Liver (tissue), 9 donors: ENCODE data around the gene ING5. TPM values are rescaled to one million over a fixed set of nuclear protein-coding genes. Genes with fewer than 3 reads are reported as not detected.

Experiments
- DNase-seq: peaks from one replicate; pipeline ENCODE4 v3.0.0-alpha.2; 2017; ENCODE audit warnings: low spot score
- H3K27ac ChIP-seq, 2 donors: one replicate each; pipeline ENCODE4 v1.7.0; 2013; ENCODE audit warnings: inconsistent platforms in 2 of 2, low read length in 2 of 2, control low read depth in 1 of 2, low read depth in 1 of 2, mild to moderate bottlenecking in 1 of 2
- H3K27me3 ChIP-seq, 4 donors: one replicate each; pipeline versions ENCODE4 v1.6.1 to v1.7.0; 2013; ENCODE audit warnings: low read length in 3 of 4, inconsistent platforms in 1 of 4, mild to moderate bottlenecking in 1 of 4, moderate library complexity in 1 of 4; ENCODE audit not compliant: control insufficient read depth in 4 of 4, insufficient read depth in 4 of 4
- H3K36me3 ChIP-seq, 4 donors: one replicate each; pipeline versions ENCODE4 v1.6.1 to v1.7.0; 2013; ENCODE audit warnings: low read length in 3 of 4, mild to moderate bottlenecking in 3 of 4, low read depth in 1 of 4, moderate library complexity in 1 of 4; ENCODE audit not compliant: control insufficient read depth in 4 of 4, insufficient read depth in 3 of 4
- H3K4me1 ChIP-seq, 4 donors: one replicate each; pipeline versions ENCODE4 v1.6.1 to v1.7.0; 2013; ENCODE audit warnings: low read length in 3 of 4, mild to moderate bottlenecking in 3 of 4, moderate library complexity in 1 of 4; ENCODE audit not compliant: control insufficient read depth in 4 of 4, insufficient read depth in 4 of 4
- H3K4me3 ChIP-seq, 3 donors: one replicate each; pipeline versions ENCODE4 v1.6.1 to v1.7.0; 2013; ENCODE audit warnings: low read length in 3 of 3, control low read depth in 1 of 3, low read depth in 1 of 3, mild to moderate bottlenecking in 1 of 3
- H3K9ac ChIP-seq, 2 donors: one replicate each; pipeline ENCODE4 v1.7.0; 2013; ENCODE audit warnings: low read length in 2 of 2, mild to moderate bottlenecking in 2 of 2, moderate library complexity in 2 of 2, control low read depth in 1 of 2, low read depth in 1 of 2
- H3K9me3 ChIP-seq, 4 donors: one replicate each; pipeline versions ENCODE4 v1.6.1 to v1.7.0; 2013; ENCODE audit warnings: low read length in 3 of 4; ENCODE audit not compliant: control insufficient read depth in 4 of 4
- ATF3 ChIP-seq: IDR thresholded peaks from 2 replicates; pipeline ENCODE4 v1.6.1; 2016; ENCODE audit warnings: antibody characterized with exemption
- GABPA ChIP-seq, 2 donors: IDR thresholded peaks in 1 of 2; conservative IDR thresholded peaks in 1 of 2; 2 replicates each; pipeline ENCODE4 v1.6.1; 2016; ENCODE audit warnings: antibody characterized with exemption in 2 of 2, mild to moderate bottlenecking in 1 of 2, moderate library complexity in 1 of 2
- JUND ChIP-seq, 2 donors: IDR thresholded peaks; 2 replicates each; pipeline ENCODE4 v1.6.1; 2016; ENCODE audit warnings: antibody characterized with exemption in 2 of 2
- NR2F2 ChIP-seq: IDR thresholded peaks from 2 replicates; pipeline ENCODE4 v1.6.1; 2016; ENCODE audit warnings: antibody characterized with exemption
- REST ChIP-seq: IDR thresholded peaks from 2 replicates; pipeline ENCODE4 v1.6.1; 2016; ENCODE audit warnings: antibody characterized with exemption, mild to moderate bottlenecking
- RXRA ChIP-seq, 2 donors: IDR thresholded peaks; 2 replicates each; pipeline ENCODE4 v1.6.1; 2017 to 2018; ENCODE audit warnings: antibody characterized with exemption in 2 of 2, mild to moderate bottlenecking in 1 of 2
- SP1 ChIP-seq: IDR thresholded peaks from 2 replicates; pipeline ENCODE4 v1.6.1; 2018; ENCODE audit warnings: antibody characterized with exemption, mild to moderate bottlenecking
- YY1 ChIP-seq: IDR thresholded peaks from 2 replicates; pipeline ENCODE4 v1.6.1; 2016; ENCODE audit warnings: antibody characterized with exemption, mild to moderate bottlenecking
- ZBTB33 ChIP-seq: IDR thresholded peaks from 2 replicates; pipeline ENCODE4 v1.6.1; 2016; ENCODE audit warnings: antibody characterized with exemption
- WGBS: extraction: QIAGEN DNeasy Blood & Tissue Kit; methylation state at CpG from one replicate; pipeline ENCODE4 v1.1.7; 2013; 5-methylcytosine and 5-hydroxymethylcytosine counted together
- polyA plus RNA-seq, 2 donors: library from polyadenylated mRNA; stranded (reverse) in 1 of 2; unstranded in 1 of 2; fragments of 200-250 nt in 1 of 2; fragments of >200 nt in 1 of 2; fragmentation: Nextera tagmentation in 1 of 2; extraction: Ambion mirVana in 1 of 2; gene quantifications; one replicate each; pipeline versions ENCODE4 v1.2.1 to v1.2.3, GENCODE V29; 2013 to 2015
- total RNA-seq, 2 donors: library from RNA; depleted of rRNA; stranded (reverse); fragments of >200 nt; gene quantifications; one replicate each; pipeline ENCODE4 v1.2.3, GENCODE V29; 2014
- donor health status: healthy.
- donor health status: healthy.
- donor health status: healthy.
- donor health status: healthy.
- donor health status: healthy.

The ING5 gene
- total and polyA plus RNA-seq, 4 donors, result 7.2 to 24.2 (median 13.9) TPM

- Histone ChIP-seq H3K9me3 (no peaks in the 10 kb centered on the region), H3K9ac (no peak overlapping the region), H3K4me3 (no peak overlapping the region), H3K27ac (peak overlapping the region in 1 of 2 donors; percentile 73), H3K27me3 (no peaks in the 10 kb centered on the region), H3K4me1 (peaks cover 6 to 31% (median 23%) of the 10 kb centered on the region in 4 donors), H3K36me3 (peaks cover 0 to 32% (median 11%) of the 10 kb centered on the region in 4 donors)
- 70% methylated on average over 24 of the region's 24 CpGs for WGBS
- TF ChIP-seq ZBTB33 (no peak), SP1 (peak; percentile 8)
- no peak for DNase-seq
These were observed 42.4 kb downstream of the ING5 start for GRCh38 chr2:241744028-241744754.

GRCh38 chr2:241745276-241745675 is 43.4 kb downstream of the ING5 start:
- no peaks in the 10 kb centered on the region for H3K9me3 ChIP-seq

GRCh38 chr2:241746084-241746483 is 44.2 kb downstream of the ING5 start:
- Histone ChIP-seq H3K4me1 (peaks cover 3 to 17% (median 12%) of the 10 kb centered on the region in 4 donors), H3K27me3 (no peaks in the 10 kb centered on the region), H3K9me3 (no peaks in the 10 kb centered on the region), H3K27ac (no peak overlapping the region), H3K9ac (no peak overlapping the region), H3K36me3 (peaks cover 0 to 38% (median 11%) of the 10 kb centered on the region in 4 donors), H3K4me3 (no peak overlapping the region)
- TF ChIP-seq ZBTB33 (no peak), ATF3 (no peak), YY1 (no peak), GABPA (IDR thresholded peaks at IDR 0.05 in 1 of 2, conservative IDR thresholded peaks at IDR 0.05 in 1 of 2) (no peak), RXRA (IDR thresholded peaks at IDR 0.05) (no peak), REST (no peak)
- WGBS, result 96% methylated on average over 4 of the region's 4 CpGs
- DNase-seq, result no peak

More at GRCh38 chr2:241745276-241745675, 43.4 kb downstream of the ING5 start:
- H3K4me3 ChIP-seq, result no peak overlapping the region
- no peak overlapping the region for H3K9ac ChIP-seq
- no peak overlapping the region for H3K27ac ChIP-seq
- no peak for DNase-seq
- H3K27me3 ChIP-seq, result no peaks in the 10 kb centered on the region
- peaks cover 0 to 37% (median 11%) of the 10 kb centered on the region in 4 donors for H3K36me3 ChIP-seq
- TF ChIP-seq REST, result no peak
- TF ChIP-seq YY1, result no peak
- TF ChIP-seq JUND (IDR thresholded peaks at IDR 0.05), result no peak
- no peak for TF ChIP-seq NR2F2
- H3K4me1 ChIP-seq, result peaks cover 6 to 25% (median 19%) of the 10 kb centered on the region in 4 donors
- 98% methylated on average over 13 of the region's 13 CpGs for WGBS
